Sigmoid colon (tissue), 4 donors: ENCODE data around the gene GTF2H1.

Source experiments
- CTCF ChIP-seq, 4 experiments: fragments of 450-650 bp in 3 of 4; fragments of 200-600 bp in 1 of 4; IDR thresholded peaks; one replicate each; pipeline ENCODE4 v1.5.1; 2016 to 2019; ENCODE audit warnings: antibody characterized with exemption in 4 of 4, mild to moderate bottlenecking in 3 of 4, moderate library complexity in 2 of 4
- POLR2A ChIP-seq, 2 donors: fragments of 450-650 bp; IDR thresholded peaks; one replicate each; pipeline ENCODE4 v1.6.1; 2016; ENCODE audit warnings: antibody characterized with exemption in 2 of 2, mild to moderate bottlenecking in 2 of 2, moderate library complexity in 2 of 2
- POLR2AphosphoS5 ChIP-seq, 4 donors: sonication (generic); formaldehyde crosslinking; IDR thresholded peaks; one replicate each; pipeline ENCODE4 v1.6.1; 2017; ENCODE audit warnings: antibody characterized with exemption in 4 of 4

- TF ChIP-seq CTCF (IDR thresholded peaks at IDR 0.05), result no peak
- TF ChIP-seq POLR2A (IDR thresholded peaks at IDR 0.05), result no peak
- no peak for TF ChIP-seq POLR2AphosphoS5 (IDR thresholded peaks at IDR 0.05)
These were observed 70.3 kb downstream of the GTF2H1 start for GRCh38 chr11:18392434-18393321.
